ENCODE results near the gene B9D1.

GRCh38 chr17:19304209-19304608, 58.3 kb downstream of the B9D1 start:
- TF ChIP-seq CTCF (IDR thresholded peaks at IDR 0.05) (no peak), POLR2A (IDR thresholded peaks at IDR 0.05) (no peak), POLR2AphosphoS5 (IDR thresholded peaks at IDR 0.05) (peak in 1 of 3 donors; percentile 26)

All from stomach (tissue), 4 donors.